Neuronal stem cell (in vitro differentiated cells): ENCODE results near the gene DUSP10.

Experiments used
- DNase-seq: peaks from one replicate; pipeline ENCODE4 v3.0.0-alpha.2; 2013; ENCODE audit warnings: low spot score
- H2AFZ ChIP-seq: one replicate; pipeline ENCODE4 v1.6.1; 2013; ENCODE audit warnings: mild to moderate bottlenecking, low read length, inconsistent platforms
- H2AK5ac ChIP-seq: 2 replicates; pipeline ENCODE4 v1.6.1; 2013; ENCODE audit warnings: low read depth, mild to moderate bottlenecking, inconsistent platforms, low read length, moderate library complexity, mixed read lengths
- H2BK120ac ChIP-seq: 2 replicates; pipeline ENCODE4 v1.6.1; 2013; ENCODE audit warnings: low read depth, mild to moderate bottlenecking, inconsistent platforms, low read length, moderate library complexity, mixed read lengths
- H2BK12ac ChIP-seq: one replicate; pipeline ENCODE4 v1.6.1; 2013; ENCODE audit warnings: low read length, inconsistent platforms
- H2BK15ac ChIP-seq: 2 replicates; pipeline ENCODE4 v1.6.1; 2013; ENCODE audit warnings: mild to moderate bottlenecking, low read length, inconsistent platforms, mixed read lengths
- H2BK5ac ChIP-seq: one replicate; pipeline ENCODE4 v1.6.1; 2013; ENCODE audit warnings: inconsistent platforms, mild to moderate bottlenecking, low read length, moderate library complexity
- H3K14ac ChIP-seq: one replicate; pipeline ENCODE4 v1.6.1; 2013; ENCODE audit warnings: low read length, inconsistent platforms
- H3K18ac ChIP-seq: 2 replicates; pipeline ENCODE4 v1.6.1; 2013; ENCODE audit warnings: low read length, inconsistent platforms
- H3K23ac ChIP-seq: 2 replicates; pipeline ENCODE4 v1.6.1; 2013; ENCODE audit warnings: low read depth, mild to moderate bottlenecking, mixed read lengths, low read length, inconsistent platforms; ENCODE audit not compliant: poor library complexity
- H3K27ac ChIP-seq: replicated peaks from 3 replicates; pipeline ENCODE4 v1.5.1; 2013; ENCODE audit warnings: low read length, inconsistent platforms
- H3K27me3 ChIP-seq, 3 experiments: 2 replicates each; pipeline ENCODE4 v1.6.1; 2013; ENCODE audit warnings: low read length in 3 of 3, mild to moderate bottlenecking in 2 of 3, inconsistent platforms in 1 of 3, low read depth in 1 of 3, mixed read lengths in 1 of 3, moderate library complexity in 1 of 3; ENCODE audit not compliant: control insufficient read depth in 3 of 3, insufficient read depth in 3 of 3
- H3K36me3 ChIP-seq, 2 donors: replicated peaks in 1 of 2; 2 replicates each; pipeline ENCODE4 v1.6.1; 2013; ENCODE audit warnings: low read length in 2 of 2; ENCODE audit not compliant: control insufficient read depth in 2 of 2, insufficient read depth in 2 of 2
- H3K4ac ChIP-seq: 2 replicates; pipeline ENCODE4 v1.6.1; 2013; ENCODE audit warnings: inconsistent platforms, mild to moderate bottlenecking, low read length, moderate library complexity
- H3K4me1 ChIP-seq, 2 donors: 1 replicate in 1 of 2; 2 replicates in 1 of 2; pipeline ENCODE4 v1.6.1; 2013; ENCODE audit warnings: low read length in 2 of 2, low read depth in 1 of 2; ENCODE audit not compliant: control insufficient read depth in 2 of 2, insufficient read depth in 1 of 2
- H3K4me2 ChIP-seq: one replicate; pipeline ENCODE4 v1.6.1; 2013; ENCODE audit warnings: mild to moderate bottlenecking, low read length, inconsistent platforms; ENCODE audit not compliant: insufficient read depth, poor library complexity, severe bottlenecking
- H3K4me3 ChIP-seq, 2 donors: 2 replicates each; pipeline ENCODE4 v1.5.1; 2013; ENCODE audit warnings: low read length in 2 of 2, mild to moderate bottlenecking in 2 of 2, inconsistent platforms in 1 of 2, moderate library complexity in 1 of 2
- H3K79me1 ChIP-seq: one replicate; pipeline ENCODE4 v1.6.1; 2013; ENCODE audit warnings: low read depth, mild to moderate bottlenecking, inconsistent platforms, low read length, moderate library complexity
- H3K9ac ChIP-seq: one replicate; pipeline ENCODE4 v1.6.1; 2013; ENCODE audit warnings: mild to moderate bottlenecking, low read depth, low read length, inconsistent platforms; ENCODE audit not compliant: poor library complexity
- H3K9me3 ChIP-seq, 2 donors: replicated peaks in 1 of 2; 2 replicates each; pipeline versions ENCODE3 to v1.6.1; 2013; ENCODE audit warnings: low read length in 2 of 2, mild to moderate bottlenecking in 2 of 2, inconsistent platforms in 1 of 2, low read depth in 1 of 2, mixed read lengths in 1 of 2, moderate library complexity in 1 of 2; ENCODE audit not compliant: control insufficient read depth in 2 of 2, insufficient read depth in 1 of 2
- H4K8ac ChIP-seq: one replicate; pipeline ENCODE4 v1.6.1; 2013; ENCODE audit warnings: low read depth, mild to moderate bottlenecking, inconsistent platforms, low read length, moderate library complexity
- H4K91ac ChIP-seq: one replicate; pipeline ENCODE4 v1.6.1; 2013; ENCODE audit warnings: low read length, low read depth, mild to moderate bottlenecking, inconsistent platforms; ENCODE audit not compliant: poor library complexity
- WGBS, 2 donors: extraction: QIAGEN DNeasy Blood & Tissue Kit; methylation state at CpG; one replicate each; pipeline ENCODE4 v1.1.7; 2013; ENCODE audit warnings: missing lambda C conversion rate in 2 of 2, mixed read lengths in 1 of 2; ENCODE audit not compliant: insufficient read length in 2 of 2, insufficient replicate concordance in 1 of 2; ENCODE audit errors: extremely low coverage in 2 of 2; 5-methylcytosine and 5-hydroxymethylcytosine counted together

DUSP10 gene

GRCh38 chr1:221732052-221732451 lies 9.8 kb downstream of the DUSP10 start:
- no peaks in the 10 kb centered on the region for H3K9me3 ChIP-seq
- H3K9ac ChIP-seq: no peak overlapping the region
- no peak overlapping the region for H2AFZ ChIP-seq
- H3K79me1 ChIP-seq: no peaks in the 10 kb centered on the region
- no peaks in the 10 kb centered on the region for H3K4me1 ChIP-seq
- DNase-seq: no peak
- peaks cover 0 to 3% (median 0%) of the 10 kb centered on the region in 3 experiments for H3K27me3 ChIP-seq
- no peaks in the 10 kb centered on the region for H3K36me3 ChIP-seq
- no peak overlapping the region for H3K18ac ChIP-seq
- H3K27ac ChIP-seq: no peak overlapping the region
- H2AK5ac ChIP-seq: no peak overlapping the region
- no peak overlapping the region for H3K4ac ChIP-seq
- no peak overlapping the region for H3K4me2 ChIP-seq
- no peak overlapping the region for H4K91ac ChIP-seq
- H4K8ac ChIP-seq: no peak overlapping the region
- no peak overlapping the region for H2BK15ac ChIP-seq
- H2BK120ac ChIP-seq: no peak overlapping the region
- no peak overlapping the region for H3K4me3 ChIP-seq
- H3K14ac ChIP-seq: no peak overlapping the region
- H3K23ac ChIP-seq: no peak overlapping the region
- no peak overlapping the region for H2BK5ac ChIP-seq
- H2BK12ac ChIP-seq: no peak overlapping the region

GRCh38 chr1:221729771-221730330 lies 12.0 kb downstream of the DUSP10 start:
- H3K18ac ChIP-seq: no peak overlapping the region
- no peak overlapping the region for H3K27ac ChIP-seq
- no peak overlapping the region for H3K14ac ChIP-seq
- no peak overlapping the region for H2AFZ ChIP-seq
- no peak overlapping the region for H2BK15ac ChIP-seq
- H2BK120ac ChIP-seq: no peak overlapping the region
- no peak overlapping the region for H3K9ac ChIP-seq
- no peak overlapping the region for H4K8ac ChIP-seq
- H3K36me3 ChIP-seq: no peaks in the 10 kb centered on the region
- WGBS, 2 donors: no CpG with 5 or more reads among the region's 6 CpGs
- no peaks in the 10 kb centered on the region for H3K9me3 ChIP-seq
- no peak overlapping the region for H2BK12ac ChIP-seq
- H3K4me3 ChIP-seq: no peak overlapping the region
- H2BK5ac ChIP-seq: no peak overlapping the region
- no peak overlapping the region for H2AK5ac ChIP-seq
- no peak for DNase-seq
- H3K23ac ChIP-seq: no peak overlapping the region
- no peak overlapping the region for H3K4ac ChIP-seq
- H3K27me3 ChIP-seq: peaks cover 0 to 3% (median 0%) of the 10 kb centered on the region in 3 experiments
- H3K4me2 ChIP-seq: no peak overlapping the region
- H3K79me1 ChIP-seq: no peaks in the 10 kb centered on the region
- no peak overlapping the region for H4K91ac ChIP-seq
- H3K4me1 ChIP-seq: no peaks in the 10 kb centered on the region

DNA sequence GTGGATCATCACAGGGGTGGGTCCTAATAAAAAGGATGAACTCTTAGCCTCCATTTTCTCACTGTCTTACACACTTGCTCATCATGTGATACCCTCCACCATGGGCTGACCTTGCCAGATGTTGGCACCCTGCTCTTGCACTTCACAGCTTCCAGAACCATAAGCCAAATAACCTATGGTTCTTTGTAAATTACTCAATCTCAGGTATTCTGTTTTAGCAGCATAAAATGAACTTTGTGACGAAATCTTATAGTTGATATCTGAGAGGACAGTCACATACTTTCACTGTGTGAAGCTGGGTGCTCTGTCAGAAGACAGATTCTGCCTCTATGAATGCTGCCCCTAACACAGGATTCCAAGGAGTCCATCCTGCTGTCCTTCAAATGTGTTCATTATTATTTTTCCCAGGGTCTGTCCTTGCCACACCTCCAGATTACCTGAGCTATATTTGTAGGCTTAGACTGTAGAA lies 13.8 kb downstream of the DUSP10 start:
- H2BK120ac ChIP-seq: no peak overlapping the region
- no peaks in the 10 kb centered on the region for H3K36me3 ChIP-seq
- H3K9me3 ChIP-seq: peaks cover 0 to 1% of the 10 kb centered on the region in 2 donors
- no peak overlapping the region for H2BK12ac ChIP-seq
- no peak overlapping the region for H3K14ac ChIP-seq
- H3K4me2 ChIP-seq: no peak overlapping the region
- DNase-seq: no peak
- H3K27me3 ChIP-seq: no peaks in the 10 kb centered on the region
- no peaks in the 10 kb centered on the region for H3K79me1 ChIP-seq
- no CpG with 5 or more reads among the region's 1 CpG for WGBS, 2 donors
- H2AK5ac ChIP-seq: no peak overlapping the region
- no peak overlapping the region for H4K91ac ChIP-seq
- H2BK5ac ChIP-seq: no peak overlapping the region
- H3K4me3 ChIP-seq: no peak overlapping the region
- no peak overlapping the region for H3K18ac ChIP-seq
- no peak overlapping the region for H3K4ac ChIP-seq
- no peak overlapping the region for H3K23ac ChIP-seq
- H3K4me1 ChIP-seq: no peaks in the 10 kb centered on the region
- no peak overlapping the region for H3K9ac ChIP-seq
- no peak overlapping the region for H3K27ac ChIP-seq
- no peak overlapping the region for H2BK15ac ChIP-seq
- H2AFZ ChIP-seq: no peak overlapping the region
- H4K8ac ChIP-seq: no peak overlapping the region

- Histone ChIP-seq H3K23ac (no peak overlapping the region), H2BK120ac (no peak overlapping the region), H3K27me3 (no peaks in the 10 kb centered on the region), H3K4me3 (no peak overlapping the region), H3K79me1 (no peaks in the 10 kb centered on the region), H3K14ac (no peak overlapping the region), H2BK5ac (no peak overlapping the region), H3K36me3 (no peaks in the 10 kb centered on the region), H3K27ac (no peak overlapping the region), H4K91ac (no peak overlapping the region), H3K4me1 (no peaks in the 10 kb centered on the region), H2BK12ac (no peak overlapping the region), H3K9ac (no peak overlapping the region), H2AK5ac (no peak overlapping the region), H3K4me2 (no peak overlapping the region), H2BK15ac (no peak overlapping the region), H4K8ac (no peak overlapping the region), H2AFZ (no peak overlapping the region), H3K18ac (no peak overlapping the region), H3K4ac (no peak overlapping the region), H3K9me3 (peaks cover 0 to 1% of the 10 kb centered on the region in 2 donors)
- DNase-seq: no peak
- no CpG with 5 or more reads among the region's 3 CpGs for WGBS, 2 donors
Measured at GRCh38 chr1:221727146-221728036, 14.5 kb downstream of the DUSP10 start.
